Rectal smooth muscle tissue (tissue), 1 donor: ENCODE results near the gene MRPS2.
"Not testable (repeated sequence)": the region's sequence is repeated elsewhere in the genome, so short reads cannot be mapped to it uniquely, and the experiment has no call there.

Experiments used
- H3K27ac ChIP-seq: one replicate; pipeline ENCODE4 v1.7.0; 2013; ENCODE audit warnings: low read depth, low read length, inconsistent platforms
- H3K27me3 ChIP-seq: one replicate; pipeline ENCODE4 v1.7.0; 2013; ENCODE audit warnings: low read length; ENCODE audit not compliant: control insufficient read depth, insufficient read depth
- H3K36me3 ChIP-seq: one replicate; pipeline ENCODE4 v1.7.0; 2013; ENCODE audit warnings: low read length; ENCODE audit not compliant: control insufficient read depth, insufficient read depth
- H3K4me1 ChIP-seq: one replicate; pipeline ENCODE4 v1.7.0; 2013; ENCODE audit warnings: low read length; ENCODE audit not compliant: control insufficient read depth, insufficient read depth
- H3K4me3 ChIP-seq: one replicate; pipeline ENCODE4 v1.7.0; 2013; ENCODE audit warnings: low read length
- H3K9ac ChIP-seq: one replicate; pipeline ENCODE4 v1.7.0; 2013; ENCODE audit warnings: low read length

MRPS2 gene

DNA sequence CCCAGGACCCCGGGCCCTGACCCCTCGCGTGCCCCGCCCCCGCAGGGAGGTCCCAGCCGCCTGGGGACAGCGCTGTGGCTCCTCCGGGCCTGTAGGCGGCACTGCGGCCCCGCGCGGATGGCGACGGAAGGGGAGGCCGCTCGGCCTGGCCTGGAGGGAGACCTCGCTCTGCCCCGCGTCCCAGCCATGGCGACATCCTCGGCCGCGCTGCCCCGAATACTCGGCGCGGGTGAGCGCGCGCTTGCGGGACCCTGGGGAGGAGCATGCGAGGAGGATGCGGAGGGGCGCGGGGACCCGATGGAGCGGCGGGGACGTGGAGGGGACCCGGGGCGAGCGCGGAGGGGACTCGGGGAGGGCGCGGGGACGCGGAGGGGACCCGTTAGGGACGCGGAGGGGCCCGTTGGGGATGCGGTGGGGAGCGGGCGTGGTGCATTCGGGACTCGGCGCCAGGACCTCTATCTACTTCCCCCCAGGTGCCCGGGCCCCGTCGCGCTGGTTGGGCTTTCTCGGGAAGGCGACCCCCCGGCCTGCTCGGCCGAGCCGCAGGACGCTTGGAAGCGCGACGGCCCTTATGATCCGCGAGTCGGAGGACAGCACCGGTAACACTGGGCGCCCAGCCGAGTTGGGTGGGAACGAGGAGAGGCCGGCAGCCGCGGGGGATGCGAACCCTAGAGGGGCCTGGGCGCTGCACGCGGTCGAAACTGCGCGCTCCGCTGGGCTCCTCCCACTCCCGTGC is at the start of gene MRPS2:
MRPS2 (plus strand) TSS at position 158 of the 736 bp plus-strand sequence; CDS start at position 187, 29 bp downstream.
- peak within 1 kb of the TSS; percentile 75 for H3K27ac ChIP-seq

GRCh38 chr9:135450956-135451355 is 49.5 kb upstream of the MRPS2 start:
- Histone ChIP-seq H3K36me3 (no peaks in the 10 kb centered on the region), H3K9ac (no peak overlapping the region), H3K27me3 (no peaks in the 10 kb centered on the region), H3K4me3 (no peak overlapping the region), H3K27ac (no peak overlapping the region), H3K4me1 (no peaks in the 10 kb centered on the region)

More for the DNA sequence above, at the start of gene MRPS2:
- H3K9ac ChIP-seq = peak within 1 kb of the TSS; percentile 67
- peaks cover 8% of the 10 kb centered on the region for H3K4me1 ChIP-seq
- H3K36me3 ChIP-seq = peaks cover 14% of the 10 kb centered on the region
- peak within 1 kb of the TSS; percentile 75 for H3K4me3 ChIP-seq
- H3K27me3 ChIP-seq = no peaks in the 10 kb centered on the region

- not testable (repeated sequence) for H3K9ac ChIP-seq, H3K27me3 ChIP-seq, H3K4me1 ChIP-seq, H3K36me3 ChIP-seq, H3K4me3 ChIP-seq, H3K27ac ChIP-seq
These were observed 48.6 kb upstream of the MRPS2 start for GRCh38 chr9:135451909-135452308.

DNA sequence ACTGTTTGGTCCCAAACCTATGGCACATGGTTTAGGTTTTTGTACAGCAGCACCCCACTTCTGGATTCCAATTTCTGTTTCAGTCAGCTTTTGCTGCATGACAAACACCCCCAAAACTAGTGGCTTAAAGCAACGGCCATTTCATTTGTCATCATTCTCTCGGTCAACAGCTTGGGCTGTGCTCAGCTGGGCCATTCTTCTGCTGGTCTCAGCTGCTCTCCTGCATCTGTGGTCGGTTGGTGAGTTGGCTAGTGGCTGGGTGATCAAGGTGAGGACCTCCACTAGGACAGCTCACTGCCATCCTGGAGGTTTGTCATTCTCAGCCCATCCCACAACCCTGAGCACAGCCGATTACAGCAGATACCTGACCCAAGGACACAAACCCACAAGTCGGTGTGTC is 45.7 kb upstream of the MRPS2 start:
- Histone ChIP-seq H3K27ac (no peak overlapping the region), H3K27me3 (no peaks in the 10 kb centered on the region), H3K9ac (no peak overlapping the region), H3K36me3 (no peaks in the 10 kb centered on the region), H3K4me3 (no peak overlapping the region), H3K4me1 (no peaks in the 10 kb centered on the region)

- no peak overlapping the region for H3K9ac ChIP-seq
These were observed 45.0 kb upstream of the MRPS2 start for GRCh38 chr9:135455401-135456030.

GRCh38 chr9:135456436-135457104 is 43.9 kb upstream of the MRPS2 start:
- Histone ChIP-seq H3K27ac (no peak overlapping the region), H3K4me1 (no peaks in the 10 kb centered on the region), H3K36me3 (no peaks in the 10 kb centered on the region), H3K4me3 (no peak overlapping the region), H3K27me3 (no peaks in the 10 kb centered on the region), H3K9ac (no peak overlapping the region)

More at GRCh38 chr9:135455401-135456030, 45.0 kb upstream of the MRPS2 start:
- Histone ChIP-seq H3K27ac (no peak overlapping the region), H3K36me3 (no peaks in the 10 kb centered on the region), H3K27me3 (no peaks in the 10 kb centered on the region), H3K4me1 (no peaks in the 10 kb centered on the region), H3K4me3 (no peak overlapping the region)

DNA sequence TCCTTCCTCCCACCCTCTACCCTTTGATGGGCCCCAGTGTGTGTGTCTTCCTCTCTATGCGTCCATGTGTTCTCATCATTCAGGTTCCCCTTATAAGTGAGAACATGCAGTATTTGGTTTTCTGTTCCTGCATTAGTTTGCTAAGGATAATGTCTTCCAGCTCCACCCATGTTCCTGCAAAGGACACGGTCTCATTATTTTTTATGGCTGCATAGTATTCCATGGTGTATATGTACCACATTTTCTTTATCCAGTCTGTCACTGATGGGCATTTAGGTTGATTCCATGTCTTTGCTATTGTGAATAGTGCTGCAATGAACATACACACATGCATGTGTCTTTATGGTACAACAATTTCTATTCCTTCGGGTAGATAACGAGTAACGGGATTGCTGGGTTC is 42.0 kb upstream of the MRPS2 start:
- H3K36me3 ChIP-seq, H3K4me3 ChIP-seq, H3K27ac ChIP-seq, H3K27me3 ChIP-seq, H3K4me1 ChIP-seq, H3K9ac ChIP-seq: not testable (repeated sequence)

- no peaks in the 10 kb centered on the region for H3K27me3 ChIP-seq
- no peaks in the 10 kb centered on the region for H3K4me1 ChIP-seq
- H3K9ac ChIP-seq = no peak overlapping the region
- H3K27ac ChIP-seq = no peak overlapping the region
- H3K36me3 ChIP-seq = no peaks in the 10 kb centered on the region
- no peak overlapping the region for H3K4me3 ChIP-seq
These were observed 38.5 kb upstream of the MRPS2 start for GRCh38 chr9:135461936-135462335.

GRCh38 chr9:135463140-135463539 is 37.3 kb upstream of the MRPS2 start:
- H3K4me1 ChIP-seq = no peaks in the 10 kb centered on the region
- H3K27me3 ChIP-seq = no peaks in the 10 kb centered on the region
- no peak overlapping the region for H3K9ac ChIP-seq
- H3K4me3 ChIP-seq = no peak overlapping the region
- H3K36me3 ChIP-seq = no peaks in the 10 kb centered on the region
- no peak overlapping the region for H3K27ac ChIP-seq

DNA sequence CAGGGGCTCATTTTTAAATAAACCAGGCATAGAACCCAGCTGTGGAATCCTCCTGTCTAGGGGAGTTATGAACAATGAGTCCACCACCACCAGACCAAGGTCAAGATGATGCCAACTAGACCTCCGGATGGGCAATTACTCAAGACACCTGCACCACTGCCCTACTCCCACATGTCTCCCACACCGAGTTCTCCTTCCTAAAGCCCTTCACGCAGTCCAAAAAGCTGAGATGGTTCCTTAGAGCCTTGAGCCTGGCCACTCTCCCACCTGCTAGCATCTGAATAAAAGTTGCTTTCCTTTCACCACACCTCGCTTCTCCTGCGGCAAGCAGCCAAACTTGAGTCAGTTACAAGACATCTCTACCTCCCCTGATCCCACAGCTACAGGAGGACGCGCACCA is 36.3 kb upstream of the MRPS2 start:
- Histone ChIP-seq H3K4me3 (no peak overlapping the region), H3K36me3 (no peaks in the 10 kb centered on the region), H3K4me1 (no peaks in the 10 kb centered on the region), H3K9ac (no peak overlapping the region), H3K27me3 (no peaks in the 10 kb centered on the region), H3K27ac (no peak overlapping the region)

DNA sequence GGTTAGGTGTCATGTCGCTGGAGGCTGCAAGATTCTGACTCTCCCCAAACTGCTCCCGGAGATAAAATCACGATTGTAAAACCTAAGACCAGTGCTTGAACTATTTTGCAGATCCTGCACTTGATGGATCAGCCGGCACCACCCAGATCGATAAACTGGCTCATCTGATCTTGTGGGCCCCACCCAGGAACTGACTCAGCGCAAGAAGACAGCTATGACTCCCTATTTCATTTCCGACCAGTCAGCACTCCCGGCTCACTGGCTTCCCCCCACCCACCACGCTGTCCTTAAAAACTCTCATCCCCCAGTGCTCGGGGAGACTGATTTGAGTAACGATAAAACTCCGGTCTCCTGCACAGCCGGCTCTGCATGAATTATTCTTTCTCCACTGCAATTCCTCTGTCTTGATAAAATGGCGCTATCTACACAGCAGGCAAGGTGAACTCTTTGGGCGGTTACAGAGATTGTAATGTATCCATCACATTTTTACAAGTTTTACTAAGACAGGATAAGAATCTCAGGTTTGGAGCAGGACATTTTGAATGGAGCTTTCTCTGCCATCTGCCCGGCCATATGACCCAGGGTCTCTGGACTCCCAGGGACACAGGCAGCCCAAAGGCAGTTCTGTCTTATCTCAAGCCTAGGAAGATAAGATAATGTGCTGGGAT is 31.5 kb upstream of the MRPS2 start:
- Histone ChIP-seq H3K27me3 (no peaks in the 10 kb centered on the region), H3K9ac (no peak overlapping the region), H3K4me1 (no peaks in the 10 kb centered on the region), H3K4me3 (no peak overlapping the region), H3K27ac (no peak overlapping the region), H3K36me3 (no peaks in the 10 kb centered on the region)
